HG03354 (cell line): Measurements from ENCODE around the gene CRELD1.
"Not testable (repeated sequence)": the region's sequence is repeated elsewhere in the genome, so short reads cannot be mapped to it uniquely, and the experiment has no call there.

Experiments used
- ATAC-seq: cut with Tn5 transposase; IDR thresholded peaks from one replicate; pipeline ENCODE4 v1.9.1; 2021; ENCODE audit warnings: mild to moderate bottlenecking; ENCODE audit not compliant: unreplicated experiment, poor library complexity, severe bottlenecking

Gene CRELD1, protein sequence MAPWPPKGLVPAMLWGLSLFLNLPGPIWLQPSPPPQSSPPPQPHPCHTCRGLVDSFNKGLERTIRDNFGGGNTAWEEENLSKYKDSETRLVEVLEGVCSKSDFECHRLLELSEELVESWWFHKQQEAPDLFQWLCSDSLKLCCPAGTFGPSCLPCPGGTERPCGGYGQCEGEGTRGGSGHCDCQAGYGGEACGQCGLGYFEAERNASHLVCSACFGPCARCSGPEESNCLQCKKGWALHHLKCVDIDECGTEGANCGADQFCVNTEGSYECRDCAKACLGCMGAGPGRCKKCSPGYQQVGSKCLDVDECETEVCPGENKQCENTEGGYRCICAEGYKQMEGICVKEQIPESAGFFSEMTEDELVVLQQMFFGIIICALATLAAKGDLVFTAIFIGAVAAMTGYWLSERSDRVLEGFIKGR

DNA sequence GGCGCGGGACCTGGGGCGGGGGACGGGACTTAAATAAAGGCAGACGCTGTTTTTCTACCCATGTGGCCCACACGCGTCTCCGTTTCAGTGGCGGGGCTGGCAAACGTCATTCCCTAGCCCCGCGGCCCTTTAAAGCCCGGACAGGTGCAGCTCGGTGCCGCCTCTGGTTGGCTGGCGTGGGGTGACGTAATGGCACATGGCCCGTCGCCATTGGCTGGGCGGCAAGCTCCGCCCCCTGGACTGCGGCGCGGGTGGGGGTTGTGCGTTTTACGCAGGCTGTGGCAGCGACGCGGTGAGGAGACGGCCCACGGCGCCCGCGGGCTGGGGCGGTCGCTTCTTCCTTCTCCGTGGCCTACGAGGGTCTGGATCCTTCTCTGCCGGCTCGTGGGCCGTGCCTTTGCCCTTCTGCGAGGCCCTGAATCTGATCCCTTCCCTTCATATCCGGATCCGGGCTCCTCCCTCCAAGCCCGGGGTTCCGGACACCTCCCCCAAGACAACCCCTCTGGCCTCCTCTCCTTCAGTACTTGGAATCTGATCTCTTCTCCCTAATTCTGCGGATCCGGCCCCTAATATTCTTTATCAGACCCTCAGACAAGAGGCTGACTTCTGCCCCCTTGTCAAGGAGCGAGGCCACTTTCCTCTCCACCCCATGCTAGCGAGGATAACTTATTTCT is at the start of gene CRELD1:
TSS of gene CRELD1 (plus strand) at position 274 of the 674 bp plus-strand sequence. CDS start 605 bp downstream, outside the sequence.
- ATAC-seq, result peak; percentile 90

DNA sequence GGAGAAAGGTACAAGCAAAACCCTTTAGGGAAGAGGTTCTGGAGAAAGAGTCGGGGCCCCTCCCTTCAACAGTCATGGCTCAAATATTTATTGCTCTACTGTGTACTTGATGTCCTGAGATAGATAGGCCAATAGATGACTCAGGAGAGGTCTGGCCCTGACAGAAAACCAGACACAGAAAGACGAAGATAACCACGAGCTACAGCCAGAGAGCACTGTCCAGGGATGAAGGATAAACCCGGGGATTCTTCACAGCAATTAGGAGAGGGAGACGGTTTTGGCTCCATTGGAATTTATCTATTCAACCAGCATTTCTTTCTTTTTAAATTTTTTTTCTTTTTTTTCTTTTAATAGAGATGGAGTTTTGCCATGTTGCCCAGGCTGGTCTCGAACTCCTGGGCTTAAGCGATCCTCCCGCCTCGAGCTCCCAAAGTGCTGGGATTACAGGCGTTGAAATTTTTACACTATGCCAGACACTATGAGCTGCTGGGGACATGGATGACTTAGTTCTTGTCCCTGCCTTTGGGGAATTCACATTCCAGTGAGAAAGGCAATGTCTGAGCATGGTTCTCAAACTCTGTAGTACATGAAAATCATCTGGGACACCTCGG is 49.0 kb upstream of the CRELD1 start:
- ATAC-seq, result no peak

DNA sequence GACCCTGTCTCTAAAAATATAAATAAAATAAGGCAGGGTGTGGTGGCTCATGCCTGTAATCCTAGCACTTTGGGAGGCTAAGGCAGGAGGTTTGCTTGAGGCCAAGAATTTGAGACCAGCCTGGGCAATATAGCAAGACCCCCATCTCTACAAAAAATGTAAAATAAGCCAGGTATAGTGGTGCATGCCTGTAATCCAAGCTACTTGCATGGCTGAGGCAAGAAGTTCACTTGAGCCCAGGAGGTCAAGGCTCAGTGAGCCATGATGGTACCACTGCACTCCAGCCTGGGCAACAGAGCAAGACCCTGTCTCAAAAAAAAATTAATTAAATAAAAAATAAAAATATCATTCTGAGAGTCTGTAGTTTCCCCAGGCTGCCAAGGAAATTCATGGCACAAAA is 47.3 kb upstream of the CRELD1 start:
- no peak for ATAC-seq

DNA sequence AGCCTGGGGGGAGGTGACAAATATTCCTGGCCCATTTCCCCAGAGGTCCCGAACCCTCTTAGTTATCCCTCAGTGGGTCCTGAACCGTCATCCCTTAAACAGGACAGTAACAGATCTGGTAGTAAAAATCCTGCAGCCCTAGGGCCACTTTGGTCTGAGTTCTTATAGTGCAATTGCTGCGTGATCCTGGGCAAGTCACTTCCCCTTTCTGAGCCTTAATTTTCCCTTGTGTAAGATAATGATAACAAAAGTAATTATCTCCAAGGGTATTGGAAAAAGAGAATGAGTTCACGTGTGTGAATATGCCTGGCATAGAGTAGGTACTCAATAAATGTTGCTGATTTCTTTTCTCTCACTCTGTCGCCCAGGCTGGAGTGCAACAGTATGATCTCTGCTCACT is 46.2 kb upstream of the CRELD1 start:
- no peak for ATAC-seq

DNA sequence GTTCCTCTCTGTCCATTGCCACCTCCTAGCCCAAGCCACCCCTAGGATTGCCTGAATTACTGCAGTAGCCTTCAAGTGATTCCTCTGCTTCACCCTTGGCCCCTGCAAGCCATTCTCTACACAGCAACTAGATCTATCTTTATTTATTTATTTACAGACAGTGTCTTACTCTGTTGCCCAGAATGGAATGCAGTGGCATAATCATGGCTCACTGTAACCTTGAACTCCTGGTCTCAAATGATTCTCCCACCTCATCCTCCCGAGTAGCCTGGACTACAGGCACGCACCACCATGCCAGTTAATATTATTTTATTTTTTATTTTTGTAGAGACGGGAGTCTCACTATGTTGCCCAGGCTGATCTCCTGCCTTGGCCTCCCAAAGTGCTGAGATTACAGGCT is 45.1 kb upstream of the CRELD1 start:
- ATAC-seq, result no peak

DNA sequence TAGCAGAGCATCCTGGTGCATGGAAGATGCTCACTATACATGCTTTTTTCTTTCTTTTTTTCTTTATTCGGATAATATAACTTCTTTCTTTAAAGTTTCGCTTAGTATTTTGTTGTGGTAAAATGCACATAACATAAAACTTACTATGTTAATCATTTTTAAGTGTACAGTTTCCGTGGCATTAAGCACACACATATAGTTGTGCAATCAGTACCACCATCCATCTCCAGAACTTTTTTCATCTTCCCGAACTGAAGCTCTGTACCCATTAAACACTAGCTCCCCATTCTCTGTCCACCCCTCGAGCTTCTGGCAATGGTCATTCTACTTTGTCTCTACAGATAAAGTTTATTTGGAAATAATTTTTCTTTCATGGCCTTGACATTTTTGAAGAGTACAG is 44.2 kb upstream of the CRELD1 start:
- no peak for ATAC-seq

DNA sequence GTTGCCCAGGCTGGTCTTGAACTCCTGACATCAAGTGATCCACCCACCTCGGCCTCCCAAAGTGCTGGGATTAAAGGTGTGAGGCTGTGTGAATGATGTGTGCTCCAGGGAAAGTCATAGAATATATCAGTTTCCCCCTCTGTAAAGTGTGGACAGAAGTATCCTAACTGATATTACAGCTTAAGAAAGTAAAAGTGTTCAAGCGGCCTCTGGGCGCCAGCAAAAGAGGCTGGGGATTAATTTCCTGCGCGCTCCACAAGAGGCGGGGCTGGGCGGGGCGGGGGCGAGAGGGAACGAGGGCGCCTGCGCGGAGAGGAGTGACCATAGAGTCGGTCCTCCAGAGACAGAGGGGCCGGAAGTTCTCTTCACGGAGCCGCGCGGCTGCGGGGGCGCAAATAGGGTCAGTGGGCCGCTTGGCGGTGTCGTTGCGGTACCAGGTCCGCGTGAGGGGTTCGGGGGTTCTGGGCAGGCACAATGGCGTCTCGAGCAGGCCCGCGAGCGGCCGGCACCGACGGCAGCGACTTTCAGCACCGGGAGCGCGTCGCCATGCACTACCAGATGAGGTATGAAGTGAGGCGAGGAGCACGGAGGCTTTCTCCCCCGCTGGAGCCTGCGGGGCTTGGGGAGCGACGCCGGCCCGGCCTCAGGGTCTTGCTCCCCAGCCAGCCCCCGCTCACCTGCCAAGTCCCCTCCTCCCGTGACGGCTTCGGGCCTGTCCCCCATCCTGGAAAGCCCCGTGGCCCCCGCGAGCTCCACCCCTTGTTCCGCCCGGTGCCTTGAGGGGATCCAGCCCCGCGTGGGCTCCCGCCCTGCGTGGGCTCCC is 43.2 kb upstream of the CRELD1 start, which contains the start of gene JAGN1:
TSS of gene JAGN1 (plus strand) at position 362 of the 823 bp plus-strand sequence. CDS start at position 475, 113 bp downstream.
- ATAC-seq, result peak; percentile 86

DNA sequence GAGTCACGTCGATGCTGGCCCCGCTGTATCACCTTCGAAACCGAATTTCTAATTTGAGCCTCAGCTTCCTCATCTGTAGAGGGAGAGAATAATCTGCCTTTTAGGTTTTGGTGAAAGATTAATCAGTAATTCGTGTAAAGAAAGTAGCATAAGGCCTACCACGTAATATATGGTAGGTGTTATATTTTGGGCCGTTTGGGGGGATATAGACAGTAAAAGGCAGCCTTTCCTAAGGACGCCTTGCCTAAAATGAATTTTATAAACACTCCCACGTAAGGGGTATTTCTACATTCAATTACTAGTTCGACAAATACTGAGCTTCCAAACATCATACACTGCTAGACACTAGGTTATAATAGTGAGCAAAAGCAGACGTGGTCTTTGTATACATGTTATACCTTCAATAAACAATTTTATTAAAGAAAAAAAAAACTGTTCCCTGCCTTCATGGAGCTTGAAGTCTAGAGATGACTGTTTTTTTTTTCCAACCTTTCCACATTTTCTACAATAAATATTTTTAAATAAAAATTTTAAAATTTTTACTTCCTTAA is 42.5 kb upstream of the CRELD1 start:
- peak; percentile 5 for ATAC-seq

DNA sequence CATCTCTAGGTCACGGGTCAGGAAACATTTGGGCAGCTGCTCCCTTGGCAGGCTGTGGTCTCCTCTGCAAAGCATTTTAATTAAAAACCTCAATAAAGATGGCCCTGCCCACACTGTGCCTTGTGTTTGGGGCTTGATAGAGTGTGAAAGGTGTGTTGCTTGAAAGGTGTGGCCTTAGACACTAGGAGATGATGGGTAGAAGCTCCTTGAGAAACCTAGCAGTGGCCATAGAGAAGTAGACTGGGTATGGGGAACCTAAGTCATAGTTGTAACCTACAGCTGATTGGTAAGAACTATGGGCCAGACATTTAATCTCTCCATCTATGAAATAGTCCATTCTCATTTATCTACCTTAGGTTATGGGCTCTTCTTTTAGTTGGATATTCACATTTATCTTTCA is 39.9 kb upstream of the CRELD1 start:
- no peak for ATAC-seq

DNA sequence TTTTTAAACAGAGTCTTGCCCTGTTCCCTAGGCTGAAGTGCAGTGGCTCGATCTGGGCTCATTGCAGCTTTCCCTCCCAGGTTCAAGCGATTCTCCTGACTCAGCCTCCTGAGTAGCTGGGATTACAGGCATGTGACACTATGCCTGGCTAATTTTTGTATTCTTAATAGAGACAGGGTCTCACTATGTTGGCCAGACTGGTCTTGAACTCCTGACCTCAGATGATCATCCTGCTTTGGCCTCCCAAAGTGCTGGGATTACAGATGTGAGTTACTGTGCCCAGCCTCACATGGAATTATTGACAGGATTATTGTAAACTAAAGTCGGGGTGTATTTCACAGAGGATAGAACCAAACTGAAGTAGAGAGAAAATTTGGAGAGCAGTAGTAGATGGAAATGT is 37.9 kb upstream of the CRELD1 start:
- not testable (repeated sequence) for ATAC-seq

DNA sequence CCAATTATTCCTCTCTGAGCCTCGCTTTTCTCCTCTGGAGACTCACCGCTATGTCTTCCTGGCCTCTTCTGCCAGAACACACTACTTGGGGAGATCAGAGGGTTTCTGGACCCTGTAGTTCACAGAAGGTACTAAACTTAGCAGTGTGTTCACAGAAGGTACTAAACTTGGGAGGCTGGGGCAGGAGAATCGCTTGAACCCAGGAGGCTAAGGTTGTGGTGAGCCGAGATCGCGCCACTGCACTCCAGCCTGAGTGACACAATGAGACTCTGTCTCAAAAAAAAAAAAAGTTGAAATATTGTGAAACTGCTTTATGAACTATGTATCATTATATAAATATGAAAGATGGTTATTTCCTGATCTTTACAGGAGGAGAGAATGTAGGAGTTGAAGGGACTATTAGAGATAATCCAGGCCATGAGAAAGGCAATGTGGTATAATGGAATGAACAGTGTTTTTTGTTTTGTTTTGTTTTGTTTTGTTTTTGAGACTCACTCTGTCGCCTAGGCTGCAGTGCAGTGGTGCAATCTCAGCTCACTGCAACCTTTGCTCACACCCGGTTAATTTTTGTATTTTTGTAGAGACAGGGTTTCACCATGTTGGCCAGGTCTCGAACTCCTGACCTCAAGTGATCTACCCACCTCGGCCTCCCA is 36.8 kb upstream of the CRELD1 start:
- ATAC-seq, result not testable (repeated sequence)

DNA sequence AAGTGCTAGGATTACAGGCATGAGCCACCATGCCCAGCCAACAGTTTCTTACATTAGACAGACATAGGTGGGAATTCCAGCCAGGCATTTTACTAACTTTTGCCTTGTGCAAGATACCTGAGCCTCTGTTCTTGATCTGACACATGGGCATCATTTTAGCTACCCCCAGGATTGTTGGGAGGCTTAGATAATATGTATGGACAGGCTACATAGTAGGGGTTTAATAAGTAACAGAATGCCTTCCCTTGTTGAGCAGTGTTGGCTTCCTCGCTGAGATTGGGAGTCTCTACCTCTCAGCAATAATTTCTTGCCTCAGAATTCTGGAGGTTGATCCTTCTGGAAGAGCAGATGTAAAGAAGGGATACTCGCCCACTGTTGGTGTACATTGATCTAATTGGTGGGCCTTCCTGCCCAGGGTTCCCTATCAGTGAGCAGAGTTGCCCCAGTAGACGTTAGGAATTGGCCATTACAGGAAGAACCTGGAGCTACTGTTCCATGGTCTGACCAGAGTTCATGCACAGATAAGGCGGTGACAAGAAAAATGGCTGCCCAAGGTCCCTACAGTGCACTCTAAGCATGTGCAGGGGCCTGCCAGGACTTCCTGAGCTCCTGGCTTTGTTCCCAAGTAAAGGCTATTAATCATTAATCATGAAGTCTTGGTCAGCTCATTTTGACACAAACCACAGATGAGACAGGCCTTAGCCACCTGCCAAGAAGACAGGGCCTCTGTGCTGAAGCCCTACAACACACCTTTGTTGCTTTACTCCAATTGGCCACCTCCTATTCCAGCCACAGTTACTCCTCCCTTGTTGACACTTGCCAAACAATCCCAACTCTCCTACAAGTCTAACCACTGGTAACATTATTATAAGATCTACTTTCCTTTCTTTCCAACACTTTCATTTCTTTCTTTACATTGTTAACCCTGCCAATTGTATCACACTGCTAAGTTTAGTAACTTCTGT is 35.9 kb upstream of the CRELD1 start:
- ATAC-seq, result peak; percentile 50

DNA sequence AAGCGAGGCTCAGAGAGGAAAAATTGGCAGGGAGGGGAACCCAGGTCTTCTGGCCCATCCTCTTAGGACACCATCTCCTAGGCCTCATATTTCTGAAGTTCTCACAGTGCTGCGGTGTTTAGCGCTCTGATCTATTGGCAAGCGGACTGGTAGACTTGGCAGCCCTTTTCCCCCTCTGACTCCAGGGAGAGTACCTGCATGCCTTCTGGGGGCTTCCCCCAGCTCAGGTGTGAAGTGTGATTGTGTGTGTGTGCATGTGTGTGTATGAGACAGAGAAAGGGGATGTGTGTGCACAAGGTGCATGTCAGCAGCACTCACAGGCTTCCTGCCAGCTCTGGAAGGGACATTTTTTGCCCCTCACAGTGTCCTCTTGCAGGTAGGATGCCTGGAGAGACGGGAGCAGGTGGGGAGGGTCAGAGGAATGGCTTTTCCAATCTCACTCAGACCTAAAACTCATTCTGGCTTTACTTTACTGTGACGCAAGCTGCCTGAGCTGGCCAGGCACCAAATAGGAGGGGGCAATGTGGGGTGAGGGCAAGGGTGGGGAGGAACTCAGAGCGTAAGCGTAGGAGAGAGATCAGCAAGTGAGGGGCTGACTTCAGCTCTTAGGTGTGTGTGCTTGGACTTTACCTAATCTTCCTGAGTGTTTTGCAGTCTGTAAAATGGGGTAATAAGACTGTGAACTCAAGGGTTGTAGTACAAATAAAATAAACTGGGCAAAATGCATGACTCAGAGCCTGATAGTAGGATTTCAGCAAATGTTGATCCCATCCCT is 35.0 kb upstream of the CRELD1 start:
- no peak for ATAC-seq

DNA sequence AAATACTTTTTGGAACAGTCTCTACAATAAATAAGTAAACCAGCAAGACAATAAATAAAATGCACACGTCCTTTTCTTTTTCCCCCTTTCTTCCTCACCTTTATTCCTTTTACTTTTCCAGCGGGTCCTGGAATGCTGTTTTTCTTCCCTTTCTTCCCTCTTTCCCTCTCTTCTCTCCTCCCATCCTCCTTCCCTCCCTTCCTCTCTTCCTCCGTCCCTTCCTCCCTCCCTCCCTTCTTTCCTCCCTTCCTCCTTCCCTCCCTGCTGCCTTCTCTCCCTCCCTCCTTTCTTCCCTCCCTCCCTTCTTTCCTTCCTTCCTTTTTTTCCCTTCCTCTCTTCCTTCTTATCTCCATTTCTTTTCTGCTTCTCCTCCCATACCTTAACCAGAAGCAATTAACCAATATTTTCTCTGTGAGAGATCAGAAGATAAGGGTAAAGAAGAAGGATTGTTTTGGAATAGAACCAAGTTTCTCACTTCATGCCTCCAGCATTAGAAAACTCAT is 34.3 kb upstream of the CRELD1 start:
- no peak for ATAC-seq

DNA sequence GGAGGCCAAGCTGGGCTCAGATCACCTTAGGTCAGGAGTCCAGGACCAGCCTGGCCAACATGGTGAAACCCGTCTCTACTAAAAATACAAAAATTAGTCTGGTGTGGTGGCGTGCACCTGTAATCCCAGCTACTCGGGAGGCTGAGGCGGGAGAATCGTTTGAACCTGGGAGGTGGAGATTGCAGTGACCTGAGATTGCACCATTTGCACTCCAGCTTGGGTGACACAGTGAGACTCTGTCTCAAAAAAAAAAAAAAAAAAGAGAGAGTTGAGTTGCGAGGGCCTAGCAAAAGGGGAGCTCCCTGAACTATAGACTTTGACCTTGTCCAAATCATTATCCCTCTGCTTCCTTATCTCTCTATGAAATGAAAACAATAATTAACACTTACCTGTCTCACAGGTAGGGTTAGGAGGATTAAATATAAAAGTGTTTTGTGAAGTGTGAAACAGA is 32.6 kb upstream of the CRELD1 start:
- ATAC-seq, result not testable (repeated sequence)

DNA sequence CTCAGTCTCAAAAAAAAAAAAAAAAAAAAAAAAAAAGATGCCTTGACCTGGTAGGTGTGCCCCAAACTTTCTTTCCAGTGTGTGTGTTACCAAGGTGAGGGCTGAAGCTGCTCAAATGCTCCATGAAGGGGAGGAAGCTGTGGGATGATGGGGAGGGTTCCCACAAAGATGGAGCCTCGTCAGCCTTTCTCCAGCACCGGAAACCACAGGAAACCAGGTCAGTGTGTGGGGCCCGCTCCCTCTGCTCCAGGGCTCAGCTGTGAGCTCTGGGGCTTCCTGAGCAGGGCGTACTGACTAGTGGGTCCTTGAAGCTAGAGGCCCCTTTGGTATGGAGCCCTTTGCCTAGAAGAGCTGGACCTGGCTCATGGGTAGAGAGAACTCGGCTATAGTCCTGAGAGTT is 31.7 kb upstream of the CRELD1 start:
- no peak for ATAC-seq
